Endothelial cell of umbilical vein (primary cell): ENCODE measurements around the gene KIAA2012.

Experiments
- EZH2 ChIP-seq: IDR thresholded peaks from 2 replicates; pipeline ENCODE4 v1.6.1; 2012; ENCODE audit warnings: borderline replicate concordance, low read depth, mild to moderate bottlenecking, moderate library complexity, low read length, inconsistent platforms; ENCODE audit not compliant: severe bottlenecking
- FOS ChIP-seq: IDR thresholded peaks from 2 replicates; pipeline ENCODE4 v1.6.1; 2011; ENCODE audit warnings: mild to moderate bottlenecking, low read length, moderate library complexity, borderline replicate concordance; ENCODE audit not compliant: insufficient read depth
- GATA2 ChIP-seq: IDR thresholded peaks from 2 replicates; pipeline ENCODE4 v1.7.0; 2011; ENCODE audit warnings: low read depth, mild to moderate bottlenecking, moderate library complexity, mixed read lengths, low read length; ENCODE audit not compliant: insufficient read length, insufficient read depth
- JUN ChIP-seq: IDR thresholded peaks from 2 replicates; pipeline ENCODE4 v1.6.1; 2011; ENCODE audit warnings: borderline replicate concordance, low read depth; ENCODE audit not compliant: insufficient read length, insufficient read depth
- MYC ChIP-seq: IDR thresholded peaks from one replicate; pipeline ENCODE4 v1.6.1; 2011; ENCODE audit warnings: mild to moderate bottlenecking, low read depth, low read length
- POLR2A ChIP-seq: IDR thresholded peaks from 2 replicates; pipeline ENCODE4 v1.6.1; 2012; ENCODE audit warnings: low read depth, mild to moderate bottlenecking, control low read depth, low read length
- POLR2AphosphoS5 ChIP-seq: IDR thresholded peaks from 2 replicates; pipeline ENCODE4 v1.6.1; 2012; ENCODE audit warnings: low read depth, mild to moderate bottlenecking, control low read depth, low read length, moderate library complexity; ENCODE audit not compliant: insufficient read depth
- TF ChIP-seq, protein P1 (sequence below), 2 donors: IDR thresholded peaks; 1 replicate in 1 of 2; 2 replicates in 1 of 2; pipeline ENCODE4 v1.5.1; 2011; ENCODE audit warnings: low read length in 2 of 2, mild to moderate bottlenecking in 2 of 2, moderate library complexity in 2 of 2, control low read depth in 1 of 2, inconsistent platforms in 1 of 2, low read depth in 1 of 2; ENCODE audit not compliant: insufficient read depth in 1 of 2; ENCODE audit errors: extremely low read depth in 1 of 2
- TF ChIP-seq, protein P2 (sequence below): IDR thresholded peaks from 2 replicates; pipeline ENCODE4 v1.6.1; 2011; ENCODE audit not compliant: insufficient read depth, insufficient read length

DNA sequence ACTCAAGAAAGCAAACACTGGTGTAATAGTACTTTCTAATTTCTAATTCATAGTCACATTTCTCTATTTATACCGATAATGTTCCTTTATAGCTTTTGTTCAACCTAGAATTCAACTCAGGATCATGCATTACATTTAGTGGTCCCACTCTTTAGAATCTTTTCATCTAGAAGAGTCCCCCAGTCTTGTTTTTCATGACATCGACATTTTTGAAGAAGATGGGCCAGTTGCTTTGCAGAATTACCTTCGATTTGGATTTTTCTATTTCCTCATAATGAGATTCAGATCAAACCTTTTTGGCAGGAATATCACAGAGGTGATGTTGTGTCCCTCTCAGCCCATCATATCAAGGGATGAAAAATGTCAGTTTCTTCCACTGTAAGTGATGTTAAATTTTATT is 35.3 kb downstream of the KIAA2012 start:
- TF ChIP-seq, protein P1, sequence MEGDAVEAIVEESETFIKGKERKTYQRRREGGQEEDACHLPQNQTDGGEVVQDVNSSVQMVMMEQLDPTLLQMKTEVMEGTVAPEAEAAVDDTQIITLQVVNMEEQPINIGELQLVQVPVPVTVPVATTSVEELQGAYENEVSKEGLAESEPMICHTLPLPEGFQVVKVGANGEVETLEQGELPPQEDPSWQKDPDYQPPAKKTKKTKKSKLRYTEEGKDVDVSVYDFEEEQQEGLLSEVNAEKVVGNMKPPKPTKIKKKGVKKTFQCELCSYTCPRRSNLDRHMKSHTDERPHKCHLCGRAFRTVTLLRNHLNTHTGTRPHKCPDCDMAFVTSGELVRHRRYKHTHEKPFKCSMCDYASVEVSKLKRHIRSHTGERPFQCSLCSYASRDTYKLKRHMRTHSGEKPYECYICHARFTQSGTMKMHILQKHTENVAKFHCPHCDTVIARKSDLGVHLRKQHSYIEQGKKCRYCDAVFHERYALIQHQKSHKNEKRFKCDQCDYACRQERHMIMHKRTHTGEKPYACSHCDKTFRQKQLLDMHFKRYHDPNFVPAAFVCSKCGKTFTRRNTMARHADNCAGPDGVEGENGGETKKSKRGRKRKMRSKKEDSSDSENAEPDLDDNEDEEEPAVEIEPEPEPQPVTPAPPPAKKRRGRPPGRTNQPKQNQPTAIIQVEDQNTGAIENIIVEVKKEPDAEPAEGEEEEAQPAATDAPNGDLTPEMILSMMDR (IDR thresholded peaks at IDR 0.05; ENCODE audit: extremely low read depth in 1 of 2, insufficient read depth in 1 of 2, low read depth in 1 of 2, low read length in 2 of 2), result no peak
- TF ChIP-seq EZH2 (no peak), POLR2A (no peak), POLR2AphosphoS5 (no peak), JUN (no peak), GATA2 (no peak), MYC (no peak), FOS (no peak)
- TF ChIP-seq, protein P2, sequence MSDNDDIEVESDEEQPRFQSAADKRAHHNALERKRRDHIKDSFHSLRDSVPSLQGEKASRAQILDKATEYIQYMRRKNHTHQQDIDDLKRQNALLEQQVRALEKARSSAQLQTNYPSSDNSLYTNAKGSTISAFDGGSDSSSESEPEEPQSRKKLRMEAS, result no peak
